ENCODE results near the gene AGO4.
"Not testable (repeated sequence)": the region's sequence is repeated elsewhere in the genome, so short reads cannot be mapped to it uniquely, and the experiment has no call there.

The AGO4 gene

GRCh38 chr1:35812754-35813153 lies 4.9 kb downstream of the AGO4 start:
- DNase-seq, result not testable (repeated sequence)

- no peak for DNase-seq
Observed at GRCh38 chr1:35825255-35825654, 17.4 kb downstream of the AGO4 start.

- DNase-seq, result no peak
Observed at GRCh38 chr1:35832276-35832905, 24.6 kb downstream of the AGO4 start.

GRCh38 chr1:35833395-35833794 lies 25.6 kb downstream of the AGO4 start:
- no peak for DNase-seq

GRCh38 chr1:35834218-35834617 lies 26.4 kb downstream of the AGO4 start:
- no peak for DNase-seq

- no peak for DNase-seq
Observed at GRCh38 chr1:35835398-35835797, 27.6 kb downstream of the AGO4 start.

GRCh38 chr1:35836734-35837133 lies 28.9 kb downstream of the AGO4 start:
- DNase-seq, result no peak

- no peak for DNase-seq
Observed at GRCh38 chr1:35838693-35839245, 31.0 kb downstream of the AGO4 start.

- no peak for DNase-seq
Observed at GRCh38 chr1:35844826-35845225, 37.0 kb downstream of the AGO4 start.

GRCh38 chr1:35845766-35846165 lies 38.0 kb downstream of the AGO4 start:
- DNase-seq, result no peak

- DNase-seq, result no peak
Observed at GRCh38 chr1:35847935-35848565, 40.2 kb downstream of the AGO4 start.

GRCh38 chr1:35850051-35850450 lies 42.2 kb downstream of the AGO4 start:
- DNase-seq, result no peak

GRCh38 chr1:35850716-35851115 lies 42.9 kb downstream of the AGO4 start:
- no peak for DNase-seq

- DNase-seq, result peak; percentile 64
Observed at GRCh38 chr1:35851132-35851869, 43.5 kb downstream of the AGO4 start.

GRCh38 chr1:35852241-35852640 lies 44.4 kb downstream of the AGO4 start:
- DNase-seq, result no peak

GRCh38 chr1:35854989-35855700 lies 47.3 kb downstream of the AGO4 start:
- DNase-seq, result peak; percentile 23

- DNase-seq, result no peak
Observed at GRCh38 chr1:35856964-35857363, 49.1 kb downstream of the AGO4 start.

GRCh38 chr1:35857830-35858229 lies 50.0 kb downstream of the AGO4 start:
- no peak for DNase-seq

- no peak for DNase-seq
Observed at GRCh38 chr1:35860696-35861095, 52.9 kb downstream of the AGO4 start.

GRCh38 chr1:35863136-35863535 lies 55.3 kb downstream of the AGO4 start:
- no peak for DNase-seq

- no peak for DNase-seq
Observed at GRCh38 chr1:35863881-35864625, 56.2 kb downstream of the AGO4 start.

GRCh38 chr1:35864813-35865212 lies 57.0 kb downstream of the AGO4 start:
- no peak for DNase-seq

All from femur (tissue), 1 donor.